ENCODE measurements around the gene DUSP2.

Gene DUSP2

DNA sequence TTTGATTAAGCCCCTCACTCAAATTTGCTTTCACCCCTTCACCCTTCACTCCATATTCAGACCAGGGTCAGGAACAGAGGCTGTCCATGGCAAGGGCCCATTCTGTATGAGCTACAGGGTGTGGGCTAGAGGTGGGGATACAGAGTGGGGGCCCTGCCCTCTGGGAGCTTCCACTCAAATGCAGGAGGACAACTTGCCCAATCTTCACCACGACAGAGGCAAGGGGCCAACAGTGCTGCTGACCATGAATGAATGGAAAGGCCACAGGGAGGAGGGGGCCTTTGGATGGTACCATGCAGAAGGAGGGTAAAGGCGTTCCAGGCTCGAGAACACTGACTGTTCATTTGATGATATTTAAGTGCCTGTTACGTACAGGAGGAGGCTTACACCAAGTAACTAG, 51.7 kb downstream of the DUSP2 start:
- TF ChIP-seq, protein P1, sequence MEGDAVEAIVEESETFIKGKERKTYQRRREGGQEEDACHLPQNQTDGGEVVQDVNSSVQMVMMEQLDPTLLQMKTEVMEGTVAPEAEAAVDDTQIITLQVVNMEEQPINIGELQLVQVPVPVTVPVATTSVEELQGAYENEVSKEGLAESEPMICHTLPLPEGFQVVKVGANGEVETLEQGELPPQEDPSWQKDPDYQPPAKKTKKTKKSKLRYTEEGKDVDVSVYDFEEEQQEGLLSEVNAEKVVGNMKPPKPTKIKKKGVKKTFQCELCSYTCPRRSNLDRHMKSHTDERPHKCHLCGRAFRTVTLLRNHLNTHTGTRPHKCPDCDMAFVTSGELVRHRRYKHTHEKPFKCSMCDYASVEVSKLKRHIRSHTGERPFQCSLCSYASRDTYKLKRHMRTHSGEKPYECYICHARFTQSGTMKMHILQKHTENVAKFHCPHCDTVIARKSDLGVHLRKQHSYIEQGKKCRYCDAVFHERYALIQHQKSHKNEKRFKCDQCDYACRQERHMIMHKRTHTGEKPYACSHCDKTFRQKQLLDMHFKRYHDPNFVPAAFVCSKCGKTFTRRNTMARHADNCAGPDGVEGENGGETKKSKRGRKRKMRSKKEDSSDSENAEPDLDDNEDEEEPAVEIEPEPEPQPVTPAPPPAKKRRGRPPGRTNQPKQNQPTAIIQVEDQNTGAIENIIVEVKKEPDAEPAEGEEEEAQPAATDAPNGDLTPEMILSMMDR (IDR thresholded peaks at IDR 0.05; ENCODE audit: low read depth, low read length) = no peak
- no peak for DNase-seq (ENCODE audit: extremely low read depth, low read depth)
